Loucy (cell line): ENCODE measurements around the gene TACR1.
A peak's percentile ranks its signal among the peaks of the same experiment; 100 is the strongest.

Experiments
- H2AFZ ChIP-seq: fragments of 200-600 bp; sonication (generic); 2 replicates; pipeline ENCODE4 v1.6.0; 2016; ENCODE audit warnings: antibody characterized with exemption, mild to moderate bottlenecking, low read length, moderate library complexity
- H3F3A ChIP-seq: fragments of 200-600 bp; 2 replicates; pipeline ENCODE4 v1.6.0; 2016; ENCODE audit warnings: antibody characterized with exemption, low read depth, mild to moderate bottlenecking
- H3K27me3 ChIP-seq: fragments of 200-600 bp; sonication (generic); 2 replicates; pipeline ENCODE4 v1.6.1; 2014; ENCODE audit warnings: low read length, mild to moderate bottlenecking; ENCODE audit not compliant: insufficient read depth, poor library complexity, severe bottlenecking
- H3K36me3 ChIP-seq: fragments of 200-600 bp; sonication (generic); 2 replicates; pipeline ENCODE4 v1.6.1; 2016; ENCODE audit warnings: low read length; ENCODE audit not compliant: insufficient read depth
- H3K4me1 ChIP-seq: fragments of 200-600 bp; sonication (generic); 2 replicates; pipeline ENCODE4 v1.5.1; 2014; ENCODE audit warnings: low read length, mild to moderate bottlenecking; ENCODE audit not compliant: insufficient read depth, poor library complexity, severe bottlenecking
- H3K4me2 ChIP-seq: fragments of 200-600 bp; sonication (generic); 2 replicates; pipeline ENCODE4 v1.6.0; 2014; ENCODE audit warnings: antibody characterized with exemption, low read length, low read depth, mild to moderate bottlenecking; ENCODE audit not compliant: poor library complexity, severe bottlenecking
- H3K4me3 ChIP-seq: fragments of 200-600 bp; sonication (generic); 2 replicates; pipeline ENCODE4 v1.5.1; 2014; ENCODE audit warnings: low read length, mild to moderate bottlenecking, mixed read lengths; ENCODE audit not compliant: poor library complexity, severe bottlenecking
- H3K79me2 ChIP-seq: fragments of 200-600 bp; sonication (generic); 2 replicates; pipeline ENCODE4 v1.6.1; 2014; ENCODE audit warnings: low read length; ENCODE audit not compliant: insufficient read depth
- H3K9ac ChIP-seq: fragments of 200-600 bp; sonication (generic); 2 replicates; pipeline ENCODE4 v1.6.0; 2014; ENCODE audit warnings: mild to moderate bottlenecking, low read depth, low read length, moderate library complexity; ENCODE audit not compliant: poor library complexity, severe bottlenecking
- H3K9me2 ChIP-seq: fragments of 200-600 bp; sonication (generic); replicated peaks from 2 replicates; pipeline ENCODE4 v1.6.1; 2016; ENCODE audit warnings: low read depth, low read length, mixed read lengths
- H3K9me3 ChIP-seq: fragments of 200-600 bp; sonication (generic); 2 replicates; pipeline ENCODE4 v1.6.1; 2014; ENCODE audit warnings: mild to moderate bottlenecking, antibody characterized with exemption, low read length, low read depth; ENCODE audit not compliant: insufficient read depth
- H4K20me1 ChIP-seq: fragments of 200-600 bp; sonication (generic); 2 replicates; pipeline ENCODE4 v1.6.0; 2014; ENCODE audit warnings: antibody characterized with exemption, low read length, mild to moderate bottlenecking; ENCODE audit not compliant: insufficient read depth, poor library complexity, severe bottlenecking
- CTCF ChIP-seq: fragments of 200-600 bp; sonication (generic); conservative IDR thresholded peaks from 2 replicates; pipeline ENCODE4 v1.5.1; 2014; ENCODE audit warnings: mild to moderate bottlenecking, antibody characterized with exemption, low read length
- EZH2phosphoT487 ChIP-seq: fragments of 200-600 bp; IDR thresholded peaks from 2 replicates; pipeline ENCODE4 v1.6.1; 2018; ENCODE audit warnings: antibody characterized with exemption, mild to moderate bottlenecking, moderate library complexity, borderline replicate concordance

TACR1 gene

GRCh38 chr2:75031906-75032803 is 167.2 kb downstream of the TACR1 start:
- Histone ChIP-seq H2AFZ (peak overlapping the region; percentile 95), H3K4me1 (peaks cover 24% of the 10 kb centered on the region), H3K4me3 (peak overlapping the region; percentile 5), H3K9me2 (no peaks in the 10 kb centered on the region), H4K20me1 (no peaks in the 10 kb centered on the region), H3K9ac (peak overlapping the region; percentile 18), H3F3A (no peaks in the 10 kb centered on the region), H3K27me3 (no peaks in the 10 kb centered on the region), H3K4me2 (peak overlapping the region; percentile 34), H3K9me3 (no peaks in the 10 kb centered on the region), H3K79me2 (no peaks in the 10 kb centered on the region), H3K36me3 (no peaks in the 10 kb centered on the region)
- no peak for TF ChIP-seq EZH2phosphoT487
- no peak for TF ChIP-seq CTCF

- H3K27me3 ChIP-seq, result no peaks in the 10 kb centered on the region
- no peaks in the 10 kb centered on the region for H3F3A ChIP-seq
- H3K4me2 ChIP-seq, result no peak overlapping the region
- no peaks in the 10 kb centered on the region for H4K20me1 ChIP-seq
- no peaks in the 10 kb centered on the region for H3K79me2 ChIP-seq
- H2AFZ ChIP-seq, result no peak overlapping the region
- H3K36me3 ChIP-seq, result no peaks in the 10 kb centered on the region
- no peaks in the 10 kb centered on the region for H3K9me2 ChIP-seq
- H3K9ac ChIP-seq, result no peak overlapping the region
- TF ChIP-seq EZH2phosphoT487 (no peak), CTCF (no peak)
- H3K9me3 ChIP-seq, result no peaks in the 10 kb centered on the region
- no peak overlapping the region for H3K4me3 ChIP-seq
- peaks cover 24% of the 10 kb centered on the region for H3K4me1 ChIP-seq
Observed at GRCh38 chr2:75031171-75031570, 168.1 kb downstream of the TACR1 start.

- Histone ChIP-seq H3K4me1 (peaks cover 24% of the 10 kb centered on the region), H3K79me2 (no peaks in the 10 kb centered on the region), H3K9me3 (no peaks in the 10 kb centered on the region), H3K4me2 (no peak overlapping the region), H3K27me3 (no peaks in the 10 kb centered on the region), H3K9me2 (no peaks in the 10 kb centered on the region), H4K20me1 (no peaks in the 10 kb centered on the region), H3F3A (no peaks in the 10 kb centered on the region), H2AFZ (no peak overlapping the region), H3K9ac (no peak overlapping the region), H3K36me3 (no peaks in the 10 kb centered on the region), H3K4me3 (no peak overlapping the region)
- TF ChIP-seq CTCF (no peak), EZH2phosphoT487 (no peak)
Observed at GRCh38 chr2:75030218-75031009, 168.9 kb downstream of the TACR1 start.
